ENCODE data around the gene OR10H5.
"Not testable (repeated sequence)": the region's sequence is repeated elsewhere in the genome, so short reads cannot be mapped to it uniquely, and the experiment has no call there.

OR10H5 gene

DNA sequence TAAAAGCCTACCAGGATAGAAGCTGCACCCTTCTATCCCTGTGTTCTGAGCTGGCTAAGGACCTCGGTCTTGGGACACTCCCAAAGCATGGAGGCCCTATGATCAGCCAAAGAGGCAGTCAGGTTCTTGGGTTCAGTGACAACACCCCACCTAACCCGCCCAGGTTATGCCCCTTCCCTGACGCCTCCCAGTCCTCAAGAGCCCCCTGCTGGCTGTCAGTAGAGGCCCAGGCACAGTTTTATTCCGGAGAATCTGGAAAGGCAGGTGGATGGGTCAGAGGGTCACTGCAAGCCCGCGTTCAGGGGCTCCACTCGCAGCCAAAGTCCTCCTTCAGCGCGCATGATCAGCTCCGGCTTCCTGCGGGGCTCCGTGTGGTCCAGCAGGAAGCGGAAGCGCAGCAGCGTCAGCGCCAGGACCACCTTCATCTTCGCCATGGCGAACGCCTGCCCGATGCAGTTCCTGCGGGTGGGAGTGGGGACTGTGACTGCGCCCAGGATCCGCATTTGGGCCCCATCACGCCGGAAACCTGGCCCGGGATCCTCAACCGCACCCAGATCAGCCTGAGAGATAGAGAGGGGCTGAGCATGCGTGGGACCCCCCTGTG is 27.4 kb upstream of the OR10H5 start:
- Histone ChIP-seq H2AFZ (no peak overlapping the region), H3K9ac (no peak overlapping the region), H3K79me2 (no peaks in the 10 kb centered on the region), H3K9me3 (ENCODE audit: control insufficient read depth, low read length) (no peaks in the 10 kb centered on the region), H3K36me3 (ENCODE audit: control insufficient read depth, insufficient read depth, low read length) (no peaks in the 10 kb centered on the region), H3K27ac (no peak overlapping the region), H3K4me3 (ENCODE audit: low read depth, low read length) (no peak overlapping the region), H3K4me1 (no peaks in the 10 kb centered on the region), H3K4me2 (ENCODE audit: low read length) (no peak overlapping the region), H3K27me3 (ENCODE audit: control insufficient read depth, insufficient read depth, low read length) (no peaks in the 10 kb centered on the region)
- TF ChIP-seq CTCF (IDR thresholded peaks at IDR 0.05): no peak

DNA sequence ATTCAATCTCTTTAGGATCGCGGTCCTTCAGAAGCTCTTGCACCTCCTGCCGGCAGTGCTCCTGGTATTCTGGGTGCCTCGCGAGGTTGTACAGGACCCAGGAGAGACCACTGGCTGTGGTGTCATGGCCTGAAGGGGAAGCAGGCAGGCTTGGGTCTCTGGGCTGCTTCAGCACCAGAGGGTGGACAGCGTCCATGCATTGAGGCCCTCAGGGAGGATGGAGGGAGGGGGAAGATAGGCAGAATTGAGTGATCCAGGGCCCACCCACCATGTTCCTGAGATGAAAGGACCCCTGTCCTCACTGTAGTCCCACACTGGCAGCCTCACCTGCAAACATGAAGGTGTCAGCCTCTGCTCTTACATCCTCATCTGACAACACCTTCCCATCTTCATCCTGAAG is 17.9 kb upstream of the OR10H5 start:
- Histone ChIP-seq H3K9me3 (ENCODE audit: control insufficient read depth, low read length) (no peaks in the 10 kb centered on the region), H3K4me2 (ENCODE audit: low read length) (no peak overlapping the region), H2AFZ (no peak overlapping the region), H3K27me3 (ENCODE audit: control insufficient read depth, insufficient read depth, low read length) (no peaks in the 10 kb centered on the region), H3K4me1 (no peaks in the 10 kb centered on the region), H3K79me2 (no peaks in the 10 kb centered on the region), H3K9ac (no peak overlapping the region), H3K36me3 (ENCODE audit: control insufficient read depth, insufficient read depth, low read length) (no peaks in the 10 kb centered on the region), H3K27ac (no peak overlapping the region), H3K4me3 (ENCODE audit: low read depth, low read length) (no peak overlapping the region)
- TF ChIP-seq CTCF (IDR thresholded peaks at IDR 0.05): no peak

DNA sequence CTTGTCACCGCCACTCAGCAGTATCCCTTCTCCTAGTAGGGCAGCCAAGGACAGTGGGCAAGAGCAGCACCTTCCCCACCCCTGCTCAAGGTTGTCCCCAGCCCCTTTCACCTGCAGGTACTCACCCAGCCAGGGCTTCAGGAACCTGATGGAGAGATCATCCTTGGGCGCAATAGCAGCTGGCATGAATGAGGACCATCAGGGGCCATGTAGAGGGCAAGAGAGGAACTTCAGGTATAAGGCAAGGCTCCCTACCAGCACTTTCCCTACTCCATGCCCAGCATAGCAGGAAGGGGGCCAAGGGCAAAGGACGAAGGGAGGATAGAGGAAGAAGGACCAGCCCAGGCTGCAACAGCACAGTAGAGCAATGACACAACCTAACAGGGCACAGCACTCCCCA is 13.3 kb upstream of the OR10H5 start:
- H3K4me1 ChIP-seq; H3K4me3 ChIP-seq (ENCODE audit: low read depth, low read length); H3K36me3 ChIP-seq (ENCODE audit: control insufficient read depth, insufficient read depth, low read length); H3K27ac ChIP-seq; H2AFZ ChIP-seq; H3K79me2 ChIP-seq; H3K9me3 ChIP-seq (ENCODE audit: control insufficient read depth, low read length); H3K27me3 ChIP-seq (ENCODE audit: control insufficient read depth, insufficient read depth, low read length); H3K9ac ChIP-seq; H3K4me2 ChIP-seq (ENCODE audit: low read length): not testable (repeated sequence)

DNA sequence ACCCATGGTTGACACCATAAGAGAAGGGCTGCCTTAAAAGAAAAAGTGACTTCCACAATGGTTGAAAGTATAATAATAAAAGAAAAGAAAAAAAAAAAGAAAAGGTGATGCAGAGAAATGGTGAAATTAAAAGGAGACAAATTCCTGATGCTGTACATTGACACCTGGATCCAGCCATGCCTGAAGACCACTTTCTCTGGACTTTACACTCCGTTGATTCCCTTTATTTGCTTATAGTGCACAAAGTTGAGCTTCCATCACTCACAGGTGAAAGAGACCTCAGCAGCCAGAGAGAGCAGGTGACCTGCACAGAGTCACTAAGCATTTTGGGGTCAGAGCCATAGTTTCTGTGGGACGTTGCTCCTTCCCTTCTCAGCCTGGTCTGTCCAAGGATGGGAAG is 12.2 kb upstream of the OR10H5 start:
- no peak for TF ChIP-seq CTCF (IDR thresholded peaks at IDR 0.05)
- Histone ChIP-seq H3K27me3 (ENCODE audit: control insufficient read depth, insufficient read depth, low read length) (peaks cover 4% of the 10 kb centered on the region), H3K79me2 (no peaks in the 10 kb centered on the region)

DNA sequence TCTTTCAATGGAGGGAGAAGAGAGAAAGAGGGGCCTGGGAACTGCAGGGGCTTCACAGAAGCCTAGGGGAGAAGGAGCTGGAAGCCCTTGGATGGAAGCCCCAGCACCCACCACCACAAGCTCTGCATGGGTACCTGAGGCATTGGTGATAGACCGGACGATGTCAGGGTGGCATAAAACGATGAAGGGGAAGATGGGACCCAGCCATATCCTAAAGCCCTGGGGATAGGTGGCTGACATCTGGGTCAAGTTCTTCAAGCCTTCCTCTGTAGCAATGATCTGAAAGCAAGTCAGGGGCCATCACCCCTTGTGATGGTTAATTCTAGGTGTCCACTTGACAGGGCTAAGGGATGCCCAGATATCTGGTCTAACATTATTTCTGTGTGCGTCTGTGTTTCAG is 11.2 kb upstream of the OR10H5 start:
- Histone ChIP-seq H2AFZ (no peak overlapping the region), H3K9me3 (ENCODE audit: control insufficient read depth, low read length) (no peaks in the 10 kb centered on the region), H3K4me1 (peaks cover 5% of the 10 kb centered on the region), H3K9ac (no peak overlapping the region), H3K27me3 (ENCODE audit: control insufficient read depth, insufficient read depth, low read length) (peaks cover 4% of the 10 kb centered on the region), H3K36me3 (ENCODE audit: control insufficient read depth, insufficient read depth, low read length) (no peaks in the 10 kb centered on the region), H3K27ac (no peak overlapping the region), H3K4me2 (ENCODE audit: low read length) (no peak overlapping the region), H3K4me3 (ENCODE audit: low read depth, low read length) (no peak overlapping the region), H3K79me2 (no peaks in the 10 kb centered on the region)
- TF ChIP-seq CTCF (IDR thresholded peaks at IDR 0.05): no peak

More for the DNA sequence above, 12.2 kb upstream of the OR10H5 start:
- Histone ChIP-seq H2AFZ (no peak overlapping the region), H3K9ac (no peak overlapping the region), H3K4me1 (peaks cover 3% of the 10 kb centered on the region), H3K9me3 (ENCODE audit: control insufficient read depth, low read length) (no peaks in the 10 kb centered on the region), H3K36me3 (ENCODE audit: control insufficient read depth, insufficient read depth, low read length) (no peaks in the 10 kb centered on the region), H3K4me2 (ENCODE audit: low read length) (no peak overlapping the region), H3K4me3 (ENCODE audit: low read depth, low read length) (no peak overlapping the region), H3K27ac (no peak overlapping the region)
